SKM-1 treated with dmso at 0.1 percent for 144 hours (cell line): Measurements from ENCODE around the gene FBXW5.

Experiments
- DNase-seq: peaks from one replicate; lab custom pipeline; 2025; ENCODE audit not compliant: unreplicated experiment; lab: John Stamatoyannopoulos, UW

The FBXW5 gene

DNA sequence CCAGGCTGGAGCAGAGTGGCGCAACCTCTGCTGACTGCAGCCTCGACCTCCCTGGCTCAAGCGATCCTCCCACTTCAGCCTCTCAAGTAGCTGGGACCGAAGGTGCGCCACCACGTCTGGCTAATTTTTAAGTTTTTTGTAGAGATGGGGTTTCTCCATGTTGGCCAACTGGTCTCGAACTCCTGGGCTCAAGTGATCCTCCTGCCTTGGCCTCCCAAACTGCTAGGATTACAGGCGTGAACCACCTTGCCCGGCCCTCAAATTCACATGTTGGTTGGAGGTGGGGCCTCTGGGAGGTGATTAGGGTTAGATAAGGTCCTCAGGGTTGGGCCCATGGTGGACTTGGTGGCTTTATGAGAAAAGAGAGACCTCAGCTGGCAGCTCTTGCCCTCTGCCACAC lies 17.6 kb upstream of the FBXW5 start:
- DNase-seq, result no peak

DNA sequence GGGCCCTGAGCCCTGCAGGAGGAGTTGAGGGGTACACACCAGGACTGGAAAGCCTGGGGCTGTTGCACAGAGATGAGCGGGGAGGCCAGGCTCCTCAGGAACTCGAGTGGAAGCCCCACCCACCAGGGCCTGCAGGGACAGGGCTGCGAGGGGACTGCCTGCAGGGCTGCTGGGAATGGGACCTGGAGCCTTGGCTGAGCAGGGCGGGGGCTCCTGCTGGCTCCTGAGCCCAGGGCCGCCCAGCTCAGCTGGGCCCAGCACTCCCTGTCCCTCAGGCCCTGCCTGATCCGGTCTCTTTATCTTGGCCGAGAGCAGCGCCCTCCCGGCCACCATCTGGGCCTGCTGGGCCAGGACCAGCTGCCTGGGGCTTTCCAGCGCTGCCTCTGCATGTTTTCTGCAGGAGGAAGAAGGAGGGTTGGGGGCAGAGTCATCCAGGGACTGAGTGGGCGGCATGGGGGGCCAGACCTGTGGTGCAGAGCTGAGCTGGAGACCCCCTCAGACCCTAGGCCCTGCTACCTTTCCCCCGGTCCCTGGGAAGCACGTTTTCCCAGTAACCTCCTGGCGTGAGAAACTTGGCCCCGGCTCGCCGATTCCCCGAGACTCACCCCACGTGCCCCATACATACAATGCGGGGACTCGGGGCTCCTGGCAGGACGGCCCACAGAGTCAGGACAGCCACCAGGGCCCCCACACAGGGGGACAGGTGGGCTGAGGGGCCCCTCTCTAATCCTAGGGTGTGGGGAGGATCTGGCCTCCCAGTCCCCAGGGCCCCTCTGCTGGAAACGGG lies 16.9 kb upstream of the FBXW5 start:
- no peak for DNase-seq

DNA sequence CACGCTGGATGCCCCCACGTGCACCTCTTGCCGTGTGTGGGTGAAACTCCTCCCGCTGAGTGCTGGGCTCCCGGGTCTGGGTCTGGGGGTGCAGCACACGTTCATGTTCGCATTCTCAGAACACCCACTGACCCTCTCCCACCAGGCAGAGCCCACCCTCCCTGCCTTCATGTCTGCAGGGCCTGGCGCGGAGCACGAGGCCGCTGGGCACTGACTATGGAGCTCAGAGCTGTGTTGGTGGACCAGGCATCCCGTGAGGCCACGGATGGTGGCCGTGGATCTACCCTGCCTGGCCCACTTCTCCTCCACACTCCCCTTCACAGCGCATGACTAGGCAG lies 16.4 kb upstream of the FBXW5 start:
- no peak for DNase-seq

DNA sequence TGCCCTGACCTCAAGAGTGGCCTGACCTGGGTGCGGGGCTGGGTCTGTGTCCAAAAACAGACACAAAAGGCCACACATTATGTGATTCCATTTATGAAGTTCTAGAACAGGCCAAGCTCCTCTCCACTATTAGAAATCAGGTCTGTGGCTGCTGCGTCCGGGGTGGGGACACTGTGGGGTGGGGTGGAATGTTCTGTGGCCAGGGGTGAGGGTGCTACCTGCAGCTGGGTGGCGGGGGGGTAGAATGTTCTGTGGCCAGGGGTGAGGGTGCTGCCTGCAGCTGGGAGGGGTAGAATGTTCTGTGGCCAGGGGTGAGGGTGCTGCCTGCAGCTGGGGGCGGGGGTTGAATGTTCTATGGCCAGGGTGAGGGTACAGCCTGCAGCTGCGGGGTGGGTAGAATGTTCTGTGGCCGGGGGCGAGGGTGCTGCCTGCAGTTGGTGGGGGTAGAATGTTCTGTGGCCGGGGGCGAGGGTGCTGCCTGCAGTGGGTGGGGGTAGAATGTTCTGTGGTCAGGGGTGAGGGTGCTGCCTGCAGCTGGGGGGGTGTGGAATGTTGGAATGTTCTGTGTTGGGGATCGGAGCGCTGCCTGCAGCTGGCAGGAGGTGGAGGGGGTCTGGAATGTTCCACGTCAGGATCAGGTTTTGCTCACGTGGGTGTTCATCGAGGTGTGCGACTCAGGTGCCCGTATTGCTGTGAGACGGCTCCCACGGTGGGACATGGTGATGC lies 15.8 kb upstream of the FBXW5 start:
- no peak for DNase-seq

DNA sequence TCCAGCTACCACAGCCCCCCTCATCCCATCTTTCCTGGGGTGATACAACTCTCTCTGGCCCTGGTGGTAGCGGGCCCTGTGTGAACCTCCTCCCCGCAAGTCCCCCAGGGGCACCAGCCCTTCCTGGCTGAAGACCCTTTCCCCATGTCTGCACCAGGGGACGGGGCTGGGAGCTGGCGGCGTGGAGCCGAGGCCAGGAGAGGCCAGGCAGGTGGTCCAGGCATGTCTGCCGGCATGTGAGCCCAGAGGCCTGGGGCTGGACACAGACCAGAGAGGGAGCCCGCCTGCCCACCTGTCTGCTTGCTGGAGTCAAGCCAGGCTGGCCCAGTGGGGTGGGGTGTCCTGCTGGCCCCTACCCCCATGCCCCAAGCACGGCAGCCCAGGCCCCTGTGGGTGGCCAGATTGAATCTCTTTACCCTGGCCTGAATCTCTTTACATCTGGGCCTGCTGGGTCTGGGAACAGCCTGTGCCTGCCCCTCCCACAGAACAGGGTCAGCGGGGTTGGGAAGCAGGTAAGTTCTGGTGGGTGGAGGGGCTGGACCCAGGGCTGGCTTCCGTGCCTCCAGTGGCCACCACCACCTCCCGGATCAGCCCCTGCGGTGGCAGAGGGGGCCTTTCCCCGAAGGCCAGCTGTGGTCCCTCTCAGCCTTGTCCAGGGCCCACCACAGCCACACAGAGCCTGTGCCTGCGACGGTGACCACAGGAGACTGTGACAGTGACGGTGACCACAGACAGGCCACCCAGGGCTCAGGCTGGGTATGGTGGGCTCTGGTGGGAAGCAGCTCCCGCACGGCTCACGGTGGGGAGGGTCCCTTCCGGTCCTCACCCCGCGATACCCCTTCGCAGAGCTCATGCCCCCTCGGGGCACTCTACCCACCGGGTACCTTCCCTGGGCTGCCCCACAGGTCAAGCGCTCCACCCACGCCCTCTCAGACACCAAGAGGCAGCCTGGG lies 14.6 kb upstream of the FBXW5 start:
- no peak for DNase-seq

DNA sequence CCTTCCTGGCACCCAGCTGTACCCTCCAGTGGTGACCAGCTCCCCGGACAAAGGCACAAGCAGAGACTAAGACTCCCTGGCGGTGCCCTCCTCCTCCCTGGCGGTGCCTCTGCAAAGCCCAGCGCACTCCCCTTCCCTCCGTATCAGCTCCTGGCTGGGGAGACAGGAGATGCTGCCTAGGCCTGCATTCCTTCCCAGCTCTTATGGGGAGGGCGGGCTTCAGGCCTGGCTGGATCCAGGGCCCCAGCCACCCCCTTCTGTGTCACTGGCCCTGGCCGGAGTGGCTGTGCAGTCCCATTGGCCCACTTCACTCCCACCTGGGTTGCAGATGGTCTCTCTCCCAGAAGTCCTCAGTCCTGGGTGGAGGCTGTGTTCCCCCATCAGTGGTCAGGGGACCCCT lies 13.9 kb upstream of the FBXW5 start:
- no peak for DNase-seq

DNA sequence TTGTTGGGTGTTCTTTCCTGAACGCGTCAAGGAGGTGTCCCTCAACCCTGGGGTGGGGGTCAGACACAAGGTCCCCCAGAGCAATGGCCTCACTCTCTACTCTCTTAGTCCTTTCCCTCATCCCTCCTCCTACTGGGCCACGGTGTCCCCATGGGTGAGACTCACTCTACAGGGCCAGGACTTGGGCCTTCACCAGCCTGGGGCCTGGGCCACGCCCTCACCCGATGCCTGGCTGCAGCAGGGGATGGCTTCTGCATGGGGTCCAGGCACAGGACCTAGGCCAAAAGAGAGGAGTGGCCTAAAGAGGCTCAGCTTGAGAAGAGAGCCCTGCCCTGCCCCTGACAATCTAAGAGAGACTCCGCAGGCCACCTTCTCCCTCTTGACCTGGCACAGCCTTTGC lies 13.4 kb upstream of the FBXW5 start:
- DNase-seq, result no peak

DNA sequence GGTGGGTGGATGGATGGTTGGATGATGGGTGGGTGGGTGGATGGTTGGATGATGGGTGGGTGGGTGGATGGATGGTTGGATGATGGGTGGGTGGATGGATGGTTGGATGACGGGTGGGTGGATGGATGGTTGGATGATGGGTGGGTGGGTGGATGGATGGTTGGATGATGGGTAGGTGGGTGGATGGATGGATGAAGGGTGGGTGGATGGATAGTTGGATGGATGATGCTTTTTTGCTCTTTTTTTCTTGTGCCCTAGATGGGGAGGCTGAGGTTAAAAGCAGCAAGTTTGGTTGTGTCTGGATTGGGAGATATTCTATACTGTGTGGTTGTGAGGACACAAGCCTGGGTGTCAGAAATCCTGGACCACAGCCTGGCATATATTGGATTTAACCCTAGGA lies 12.9 kb upstream of the FBXW5 start:
- DNase-seq, result no peak

DNA sequence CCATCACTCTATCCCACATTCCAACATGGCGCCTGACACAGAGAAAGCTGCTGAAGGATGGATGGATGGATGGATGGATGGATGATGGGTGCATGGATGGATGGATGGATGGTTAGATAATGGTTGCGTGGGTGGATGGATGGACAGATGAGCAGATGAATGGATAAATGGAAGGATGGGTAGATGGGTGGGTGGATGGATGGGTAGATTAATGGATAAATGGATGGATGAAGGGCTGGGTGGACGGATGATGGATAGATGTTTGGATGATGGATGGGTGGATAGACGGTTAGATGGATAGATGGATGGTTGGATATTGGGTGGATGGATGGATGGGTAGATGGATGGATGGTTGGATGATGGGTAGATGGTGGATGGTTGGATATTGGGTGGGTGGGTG lies 12.1 kb upstream of the FBXW5 start:
- DNase-seq, result no peak

DNA sequence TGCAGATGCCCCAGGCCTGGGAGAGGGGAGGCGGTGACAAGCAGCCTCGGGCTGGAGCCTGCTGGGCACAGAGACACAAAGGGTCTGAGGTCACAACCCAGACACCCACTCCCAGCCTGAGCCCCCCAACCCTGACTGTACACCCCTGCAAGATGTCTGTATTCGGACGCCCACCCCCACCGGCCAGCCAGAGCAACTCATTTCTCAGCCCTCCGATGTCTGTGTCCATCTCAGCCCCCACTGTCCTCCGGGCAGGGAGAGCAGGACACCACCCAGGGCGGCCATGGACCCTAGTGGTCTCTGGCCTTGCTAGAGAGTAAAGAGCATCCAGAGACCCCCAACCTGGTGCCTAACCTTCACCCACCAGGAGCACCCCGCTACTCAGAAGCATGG lies 11.4 kb upstream of the FBXW5 start:
- DNase-seq, result no peak

DNA sequence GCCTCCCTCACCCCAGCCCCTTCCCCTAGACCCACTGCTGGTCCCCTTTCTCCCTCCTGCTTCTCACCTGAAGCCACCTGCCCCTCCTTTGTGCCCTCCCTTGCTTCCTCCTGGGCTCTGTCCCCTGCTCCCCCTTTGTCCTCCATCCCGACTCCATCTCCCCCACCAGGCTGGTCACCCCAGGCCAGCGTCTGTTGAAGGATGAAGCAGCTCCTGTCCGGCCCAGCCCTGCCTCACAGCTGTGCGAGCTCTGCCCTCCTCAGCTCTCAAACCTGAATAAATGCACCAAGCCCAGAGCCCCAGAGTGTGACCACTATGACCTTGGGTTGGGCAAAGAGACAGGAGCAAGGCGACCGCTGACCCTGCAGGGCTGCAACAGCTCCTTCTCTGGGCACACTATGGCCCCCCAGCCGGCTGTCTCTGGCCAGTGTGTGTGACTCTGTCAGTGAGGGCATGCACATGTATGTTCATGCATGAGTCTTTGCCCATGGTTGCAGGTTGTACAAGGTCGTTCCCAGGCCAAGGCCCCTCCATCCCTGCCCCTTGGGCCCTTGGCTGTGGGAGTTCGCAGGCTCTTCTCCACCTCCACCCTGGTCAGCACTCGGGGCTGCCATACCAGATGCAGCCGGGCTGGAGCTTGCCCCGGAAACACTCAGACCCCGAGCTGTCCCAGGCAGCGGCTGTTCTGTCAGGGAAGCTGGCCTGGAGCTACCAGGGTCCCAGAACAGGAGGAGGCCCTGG lies 10.8 kb upstream of the FBXW5 start:
- no peak for DNase-seq

DNA sequence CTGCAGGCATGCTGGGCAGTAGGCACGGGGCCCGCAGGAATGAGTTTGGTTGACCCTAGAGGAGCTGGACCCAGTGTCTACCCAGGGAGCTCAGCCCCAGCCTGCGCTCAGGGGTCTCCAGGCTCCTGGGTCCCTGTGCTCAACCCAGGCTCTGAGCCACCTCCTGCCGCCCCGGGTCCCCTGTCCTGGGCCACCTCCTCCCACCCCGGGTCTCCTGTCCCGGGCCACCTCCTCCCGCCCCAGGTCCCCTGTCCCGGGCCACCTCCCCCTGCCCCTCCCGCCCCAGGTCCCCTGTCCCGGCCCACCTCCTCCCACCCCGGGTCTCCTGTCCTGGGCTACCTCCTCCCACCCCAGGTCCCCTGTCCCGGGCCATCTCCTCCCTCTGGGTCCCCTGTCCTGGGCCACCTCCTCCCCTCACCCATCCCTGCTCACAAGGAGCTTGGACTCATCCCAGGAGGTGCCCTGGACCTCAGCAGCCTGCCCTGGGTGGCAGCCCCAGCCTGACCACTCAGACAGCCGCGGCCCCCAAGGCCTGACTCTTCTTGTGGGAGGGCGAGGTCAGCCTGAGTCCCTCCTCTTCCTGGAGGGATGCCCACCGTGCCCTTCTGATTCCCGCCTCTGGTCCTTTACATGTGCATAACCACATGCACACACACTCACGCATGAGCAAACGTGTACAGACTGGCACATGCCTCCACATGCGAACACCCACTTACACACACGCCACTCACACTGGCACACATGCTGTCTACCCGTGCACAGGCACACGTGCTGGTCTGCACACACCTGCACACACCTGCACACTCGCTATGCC lies 9.9 kb upstream of the FBXW5 start:
- no peak for DNase-seq

DNA sequence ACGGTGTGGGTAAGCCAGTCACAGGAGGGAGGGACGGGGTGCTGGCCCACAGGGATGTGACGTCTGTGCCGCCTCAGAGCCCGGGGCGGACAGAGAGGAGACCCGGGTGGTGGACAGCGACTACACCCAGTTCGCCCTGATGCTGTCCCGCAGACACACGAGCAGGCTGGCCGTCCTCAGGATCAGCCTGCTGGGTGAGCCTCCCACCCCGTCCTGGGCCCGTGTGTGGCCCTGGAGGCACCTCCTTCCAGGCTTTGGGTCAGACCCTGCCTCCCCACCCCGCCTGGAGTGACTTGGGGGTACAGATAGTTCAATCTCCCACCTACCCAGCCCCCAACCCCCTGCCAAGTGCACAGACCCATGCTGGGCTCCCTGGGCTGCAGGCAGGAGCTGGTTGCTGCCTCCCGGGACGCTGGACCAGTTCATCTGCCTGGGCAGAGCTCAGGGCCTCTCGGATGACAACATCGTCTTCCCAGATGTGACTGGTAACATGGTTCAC lies 9.3 kb upstream of the FBXW5 start:
- no peak for DNase-seq

DNA sequence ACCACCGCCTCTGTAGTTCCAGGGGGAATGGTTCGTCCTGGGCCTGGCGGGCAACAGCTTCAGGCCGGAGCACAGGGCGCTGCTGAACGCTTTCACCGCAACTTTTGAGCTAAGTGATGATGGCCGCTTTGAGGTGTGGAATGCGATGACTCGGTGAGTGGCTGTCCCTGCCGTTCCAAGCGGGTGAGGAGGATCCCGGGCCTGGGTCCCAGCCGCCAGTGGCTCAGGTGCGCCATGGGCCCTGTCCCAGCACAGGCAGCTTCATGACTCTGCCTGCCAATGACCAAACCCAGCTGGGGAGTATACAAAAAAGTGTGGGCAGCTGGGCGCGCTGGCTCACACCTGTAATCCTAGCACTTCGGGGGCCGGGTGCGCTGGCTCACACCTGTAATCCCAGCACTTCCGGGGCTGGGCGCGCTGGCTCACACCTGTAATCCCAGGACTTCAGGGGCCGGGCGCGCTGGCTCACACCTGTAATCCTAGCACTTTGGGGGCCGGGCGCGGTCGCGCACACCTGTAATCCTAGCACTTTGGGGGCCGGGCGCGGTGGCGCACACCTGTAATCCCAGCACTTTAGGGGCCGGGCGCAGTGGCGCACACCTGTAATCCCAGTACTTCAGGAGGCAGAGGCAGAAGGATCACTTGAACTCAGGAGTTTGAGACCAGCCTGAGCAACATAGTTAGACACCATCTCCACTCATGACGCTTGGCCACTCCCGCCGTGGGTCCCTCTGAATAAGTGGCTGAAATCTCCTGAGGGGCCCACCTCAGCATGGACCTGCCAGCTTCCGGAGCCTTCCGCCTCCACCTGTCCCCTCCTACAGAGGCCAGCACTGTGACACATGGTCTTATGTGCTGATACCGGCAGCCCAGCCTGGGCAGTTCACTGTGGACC lies 8.6 kb upstream of the FBXW5 start:
- no peak for DNase-seq

DNA sequence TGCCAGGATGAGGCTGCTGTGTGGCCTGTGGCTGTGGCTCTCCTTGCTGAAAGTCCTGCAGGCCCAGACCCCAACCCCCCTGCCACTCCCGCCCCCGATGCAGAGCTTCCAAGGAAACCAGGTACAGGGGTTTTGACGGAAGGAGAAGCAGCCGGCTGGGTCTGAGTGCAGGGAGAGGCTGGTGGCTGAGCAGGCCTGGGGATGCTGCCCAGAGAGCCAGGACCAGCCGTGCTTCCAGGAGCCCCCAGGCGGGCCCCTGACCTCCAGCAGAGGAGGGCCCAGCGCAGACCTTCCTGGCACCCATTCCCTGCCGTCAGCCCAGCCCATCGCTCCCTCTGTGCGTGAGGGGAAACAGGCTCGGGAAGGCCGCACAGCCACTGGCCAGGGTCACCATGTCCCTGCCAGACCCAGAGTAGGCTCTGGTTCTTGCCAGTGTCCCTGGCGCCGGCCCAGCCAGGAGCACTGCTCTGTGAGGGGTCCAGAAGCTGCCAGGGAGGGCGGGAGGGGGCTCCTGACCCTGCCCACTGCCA lies 7.8 kb upstream of the FBXW5 start:
- no peak for DNase-seq

DNA sequence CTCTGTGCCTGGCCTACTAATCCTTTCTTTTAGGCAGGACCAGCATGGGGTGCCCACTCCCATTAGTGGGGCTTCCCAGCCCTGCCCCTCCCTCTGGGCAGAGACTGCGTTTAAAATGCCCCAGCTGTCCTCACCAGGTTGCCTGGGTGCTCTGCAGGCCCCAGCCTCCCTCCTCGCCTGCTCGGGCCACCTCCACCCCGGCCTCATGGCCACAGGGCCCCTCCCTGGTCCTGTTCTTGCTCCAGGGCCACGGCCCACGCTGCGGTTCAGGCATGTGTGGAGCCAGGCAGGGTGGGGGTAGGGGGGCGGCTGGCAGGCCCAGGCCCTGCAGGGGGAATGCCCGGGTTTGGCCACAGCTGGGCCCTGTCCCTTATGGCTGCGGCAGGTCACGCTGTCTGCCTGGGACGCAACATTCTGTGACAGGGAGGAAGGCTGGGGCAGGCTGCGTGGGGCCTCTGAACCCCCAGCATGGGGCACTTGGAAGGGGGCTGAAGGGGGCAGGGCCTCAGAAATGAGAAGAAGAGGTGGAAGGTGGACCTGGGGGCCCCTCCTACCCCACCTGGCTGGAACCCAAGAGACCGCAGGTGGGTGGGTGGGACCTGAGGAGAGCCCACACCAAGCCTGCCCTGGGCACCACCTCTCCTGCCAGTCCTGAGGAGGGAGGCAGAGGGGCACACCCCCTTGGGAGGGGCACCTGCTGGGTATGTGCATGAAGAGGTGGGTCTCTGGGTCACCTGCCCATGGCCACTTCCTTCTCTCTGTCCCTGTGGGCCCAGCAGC lies 7.2 kb upstream of the FBXW5 start, which contains the start of gene LCN12:
LCN12 (plus strand) TSS at position 733 of the 780 bp plus-strand sequence. CDS start 55 bp downstream, outside the sequence.
- DNase-seq, result no peak

DNA sequence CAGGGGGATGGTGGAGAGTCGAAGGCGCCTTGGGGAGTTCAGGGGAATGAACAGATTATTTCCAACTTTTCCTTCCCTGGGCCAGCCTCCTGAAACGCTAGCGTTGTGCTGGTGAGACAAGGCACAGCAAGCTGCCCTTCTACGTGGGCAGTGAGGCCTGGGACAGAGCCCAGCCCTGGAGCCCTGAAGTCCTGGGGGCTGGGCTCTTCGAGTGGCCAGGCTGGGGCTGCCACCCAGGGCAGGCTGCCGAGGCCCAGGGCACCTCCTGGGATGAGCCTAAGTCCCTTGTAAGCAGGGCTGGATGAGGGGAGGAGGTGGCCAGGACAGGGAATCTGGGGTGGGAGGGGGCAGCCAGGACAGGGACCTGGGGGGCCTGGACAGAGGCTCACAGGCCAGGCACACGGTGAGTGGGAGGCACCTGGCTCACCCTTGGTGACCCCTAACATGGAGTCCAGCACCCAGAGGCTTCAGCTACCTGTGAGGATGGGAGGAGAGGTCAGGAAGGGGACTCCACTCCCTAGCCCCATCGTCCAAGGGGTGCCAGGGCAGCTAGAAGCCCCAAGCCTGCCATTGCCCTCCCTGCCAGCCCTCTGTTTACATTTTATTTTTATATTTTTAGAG lies 6.2 kb upstream of the FBXW5 start:
- DNase-seq, result no peak
